GM12891 (cell line): ENCODE measurements around the gene SYCP3.

ENCODE experiments used
- POLR2A ChIP-seq: IDR thresholded peaks from 2 replicates; pipeline ENCODE4 v1.6.1; 2011; ENCODE audit warnings: low read depth, low read length, control low read depth
- POLR2AphosphoS5 ChIP-seq: IDR thresholded peaks from 2 replicates; pipeline ENCODE4 v1.6.1; 2011; ENCODE audit warnings: low read depth, low read length, control low read depth
- TAF1 ChIP-seq: IDR thresholded peaks from 2 replicates; pipeline ENCODE4 v1.6.1; 2011; ENCODE audit warnings: low read depth, low read length, control low read depth

DNA sequence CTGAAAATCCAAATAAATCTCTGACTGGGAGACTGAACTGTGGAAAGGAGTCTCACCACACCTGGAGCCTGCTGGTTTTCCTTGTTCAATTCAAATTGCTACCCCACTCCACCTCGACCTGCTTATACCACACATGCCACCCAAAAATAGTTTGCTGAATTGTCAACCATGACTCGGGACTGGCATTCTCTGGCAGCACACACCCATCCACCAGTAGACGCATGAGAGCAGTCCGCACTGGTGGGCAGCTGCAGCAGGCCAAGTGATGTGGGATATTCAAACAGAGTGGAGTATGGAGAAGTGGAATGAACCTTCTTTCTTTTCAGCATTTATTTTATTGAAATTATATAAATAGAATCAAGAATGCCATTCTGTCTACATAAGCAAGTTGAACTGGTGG is 38.7 kb upstream of the SYCP3 start:
- TF ChIP-seq POLR2A (no peak), POLR2AphosphoS5 (no peak), TAF1 (no peak)
